Nephron progenitor cell (in vitro differentiated cells): ENCODE measurements around the gene RNASE7.

Experiments used
- DNase-seq: peaks from one replicate; pipeline ENCODE4 v3.0.0; 2021
- H3K27ac Mint-ChIP-seq: 2 replicates; pipeline ENCODE4 v1.8.0; 2021; ENCODE audit warnings: mild to moderate bottlenecking, moderate library complexity, mixed read lengths
- H3K27me3 Mint-ChIP-seq: 2 replicates; pipeline ENCODE4 v1.8.0; 2021; ENCODE audit warnings: mild to moderate bottlenecking, low read depth, mixed read lengths; ENCODE audit not compliant: poor library complexity
- H3K36me3 Mint-ChIP-seq: 2 replicates; pipeline ENCODE4 v1.8.0; 2021; ENCODE audit warnings: low read depth, mixed read lengths
- H3K4me1 Mint-ChIP-seq: 2 replicates; pipeline ENCODE4 v1.8.0; 2021; ENCODE audit warnings: mixed read lengths
- H3K4me3 Mint-ChIP-seq: 2 replicates; pipeline ENCODE4 v1.8.0; 2021; ENCODE audit warnings: mild to moderate bottlenecking, moderate library complexity, mixed read lengths
- H3K9me3 Mint-ChIP-seq: 2 replicates; pipeline ENCODE4 v1.8.0; 2021; ENCODE audit warnings: mild to moderate bottlenecking, moderate library complexity, mixed read lengths
- TF ChIP-seq, protein P1 (sequence below): fragments of 200-600 bp; sonication (generic); IDR thresholded peaks from 2 replicates; pipeline ENCODE4 v1.5.0; 2021; ENCODE audit warnings: antibody characterized with exemption

RNASE7 gene

DNA sequence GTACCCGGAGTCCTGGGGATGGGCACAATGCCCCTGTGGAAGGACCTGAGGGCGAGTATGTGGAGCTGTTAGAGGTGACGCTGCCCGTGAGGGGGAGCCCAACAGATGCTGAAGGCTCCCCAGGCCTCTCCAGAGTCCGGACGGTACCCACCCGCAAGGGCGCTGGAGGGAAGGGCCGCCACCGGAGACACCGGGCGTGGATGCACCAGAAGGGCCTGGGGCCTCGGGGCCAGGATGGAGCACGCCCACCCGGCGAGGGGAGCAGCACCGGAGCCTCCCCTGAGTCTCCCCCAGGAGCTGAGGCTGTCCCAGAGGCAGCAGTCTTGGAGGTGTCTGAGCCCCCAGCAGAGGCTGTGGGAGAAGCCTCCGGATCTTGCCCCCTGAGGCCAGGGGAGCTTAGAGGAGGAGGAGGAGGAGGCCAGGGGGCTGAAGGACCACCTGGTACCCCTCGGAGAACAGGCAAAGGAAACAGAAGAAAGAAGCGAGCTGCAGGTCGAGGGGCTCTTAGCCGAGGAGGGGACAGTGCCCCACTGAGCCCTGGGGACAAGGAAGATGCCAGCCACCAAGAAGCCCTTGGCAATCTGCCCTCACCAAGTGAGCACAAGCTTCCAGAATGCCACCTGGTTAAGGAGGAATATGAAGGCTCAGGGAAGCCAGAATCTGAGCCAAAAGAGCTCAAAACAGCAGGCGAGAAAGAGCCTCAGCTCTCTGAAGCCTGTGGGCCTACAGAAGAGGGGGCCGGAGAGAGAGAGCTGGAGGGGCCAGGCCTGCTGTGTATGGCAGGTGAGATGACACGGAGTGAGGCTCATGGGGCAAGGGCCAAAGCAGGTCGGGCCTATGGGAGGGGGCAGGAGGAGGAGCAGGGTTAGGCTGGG is 32.5 kb downstream of the RNASE7 start:
- Mint-ChIP-seq H3K9me3 (no peaks in the 10 kb centered on the region), H3K27me3 (peaks cover 3% of the 10 kb centered on the region), H3K4me3 (no peak overlapping the region), H3K27ac (no peak overlapping the region), H3K36me3 (peaks cover 53% of the 10 kb centered on the region), H3K4me1 (peaks cover 34% of the 10 kb centered on the region)
- DNase-seq, result no peak
- TF ChIP-seq, protein P1, sequence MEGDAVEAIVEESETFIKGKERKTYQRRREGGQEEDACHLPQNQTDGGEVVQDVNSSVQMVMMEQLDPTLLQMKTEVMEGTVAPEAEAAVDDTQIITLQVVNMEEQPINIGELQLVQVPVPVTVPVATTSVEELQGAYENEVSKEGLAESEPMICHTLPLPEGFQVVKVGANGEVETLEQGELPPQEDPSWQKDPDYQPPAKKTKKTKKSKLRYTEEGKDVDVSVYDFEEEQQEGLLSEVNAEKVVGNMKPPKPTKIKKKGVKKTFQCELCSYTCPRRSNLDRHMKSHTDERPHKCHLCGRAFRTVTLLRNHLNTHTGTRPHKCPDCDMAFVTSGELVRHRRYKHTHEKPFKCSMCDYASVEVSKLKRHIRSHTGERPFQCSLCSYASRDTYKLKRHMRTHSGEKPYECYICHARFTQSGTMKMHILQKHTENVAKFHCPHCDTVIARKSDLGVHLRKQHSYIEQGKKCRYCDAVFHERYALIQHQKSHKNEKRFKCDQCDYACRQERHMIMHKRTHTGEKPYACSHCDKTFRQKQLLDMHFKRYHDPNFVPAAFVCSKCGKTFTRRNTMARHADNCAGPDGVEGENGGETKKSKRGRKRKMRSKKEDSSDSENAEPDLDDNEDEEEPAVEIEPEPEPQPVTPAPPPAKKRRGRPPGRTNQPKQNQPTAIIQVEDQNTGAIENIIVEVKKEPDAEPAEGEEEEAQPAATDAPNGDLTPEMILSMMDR, result no peak

DNA sequence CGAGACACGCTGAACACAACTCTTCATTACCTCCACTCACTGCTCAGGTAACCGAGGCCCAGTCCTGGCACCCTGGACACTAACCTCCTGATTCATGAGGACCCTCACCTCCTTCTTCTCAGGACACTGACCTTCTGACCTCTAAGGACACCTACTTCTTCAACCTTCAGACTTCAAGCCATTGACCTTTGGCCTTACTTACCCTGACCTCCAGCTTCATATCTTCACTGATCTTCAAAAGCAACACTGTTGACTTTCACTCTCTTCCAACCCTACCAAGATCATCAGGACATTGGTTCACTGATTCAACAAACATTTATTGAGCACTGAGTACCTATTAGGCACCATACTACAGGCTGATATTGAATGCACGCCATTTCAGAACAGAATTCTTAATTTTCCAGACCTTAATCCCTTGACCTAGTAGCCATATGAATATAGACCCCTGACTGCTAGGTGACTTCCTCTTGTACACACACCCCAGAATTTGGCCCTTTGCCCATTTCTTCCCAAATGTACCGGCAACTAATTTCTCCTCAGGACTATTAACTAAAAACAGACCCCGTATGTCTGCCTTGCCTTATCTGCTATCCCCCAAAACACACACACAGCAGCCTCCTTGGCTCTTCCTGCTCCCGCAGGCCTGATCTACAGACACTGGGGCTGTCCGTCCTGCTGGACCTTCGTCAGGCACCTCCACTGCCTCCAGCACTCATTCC is 33.7 kb downstream of the RNASE7 start:
- no peak for DNase-seq
- peaks cover 3% of the 10 kb centered on the region for H3K27me3 Mint-ChIP-seq
- H3K9me3 Mint-ChIP-seq, result no peaks in the 10 kb centered on the region
- peaks cover 31% of the 10 kb centered on the region for H3K4me1 Mint-ChIP-seq
- TF ChIP-seq, protein P1, result no peak
- no peak overlapping the region for H3K27ac Mint-ChIP-seq
- peaks cover 62% of the 10 kb centered on the region for H3K36me3 Mint-ChIP-seq
- no peak overlapping the region for H3K4me3 Mint-ChIP-seq

DNA sequence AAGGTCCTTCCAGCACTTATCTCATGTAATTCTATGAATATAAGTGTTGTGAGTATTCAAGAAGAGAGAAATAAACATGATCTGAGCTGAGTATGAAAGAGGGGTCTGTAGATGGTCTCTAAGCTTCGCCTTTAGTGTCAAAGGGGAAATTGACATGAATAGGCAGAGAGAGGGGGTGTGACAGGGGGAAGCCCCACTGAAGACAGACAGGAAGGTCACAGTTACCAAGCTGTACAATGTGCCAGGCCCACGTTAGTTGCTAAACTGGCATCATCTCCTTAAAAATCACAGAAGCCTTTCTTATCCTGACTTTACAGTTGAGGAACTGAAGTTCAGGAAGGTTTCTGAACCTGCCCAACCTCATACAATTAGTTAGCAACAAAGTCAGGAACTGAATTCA is 35.5 kb downstream of the RNASE7 start:
- Mint-ChIP-seq H3K27ac (no peak overlapping the region), H3K4me3 (no peak overlapping the region), H3K9me3 (no peaks in the 10 kb centered on the region)

DNA sequence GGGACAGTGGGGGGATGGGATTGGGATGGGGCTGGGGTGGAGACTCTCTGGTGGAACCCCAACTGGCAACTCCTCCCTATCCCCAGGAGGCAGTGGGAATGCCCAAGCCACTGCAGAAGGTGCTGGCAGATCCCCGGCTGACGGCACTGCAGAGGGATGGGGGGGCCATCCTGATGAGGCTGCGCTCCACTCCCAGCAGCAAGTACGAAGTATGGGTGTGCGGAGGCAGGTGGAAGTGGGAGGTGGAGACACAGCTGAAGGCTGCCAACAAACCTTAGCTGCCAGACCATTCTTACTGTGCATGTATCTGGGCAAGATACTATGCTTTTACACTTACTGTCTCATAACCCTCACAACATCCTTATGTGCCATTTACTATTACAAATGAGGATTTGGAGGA is 36.1 kb downstream of the RNASE7 start:
- Mint-ChIP-seq H3K27ac (no peak overlapping the region), H3K27me3 (peaks cover 3% of the 10 kb centered on the region), H3K9me3 (no peaks in the 10 kb centered on the region), H3K36me3 (peaks cover 76% of the 10 kb centered on the region), H3K4me3 (no peak overlapping the region), H3K4me1 (peaks cover 11% of the 10 kb centered on the region)
- no peak for DNase-seq
- TF ChIP-seq, protein P1, result no peak

More for the DNA sequence above, 35.5 kb downstream of the RNASE7 start:
- DNase-seq, result no peak
- TF ChIP-seq, protein P1, result no peak
- Mint-ChIP-seq H3K4me1 (peaks cover 17% of the 10 kb centered on the region), H3K36me3 (peaks cover 73% of the 10 kb centered on the region), H3K27me3 (peaks cover 3% of the 10 kb centered on the region)

DNA sequence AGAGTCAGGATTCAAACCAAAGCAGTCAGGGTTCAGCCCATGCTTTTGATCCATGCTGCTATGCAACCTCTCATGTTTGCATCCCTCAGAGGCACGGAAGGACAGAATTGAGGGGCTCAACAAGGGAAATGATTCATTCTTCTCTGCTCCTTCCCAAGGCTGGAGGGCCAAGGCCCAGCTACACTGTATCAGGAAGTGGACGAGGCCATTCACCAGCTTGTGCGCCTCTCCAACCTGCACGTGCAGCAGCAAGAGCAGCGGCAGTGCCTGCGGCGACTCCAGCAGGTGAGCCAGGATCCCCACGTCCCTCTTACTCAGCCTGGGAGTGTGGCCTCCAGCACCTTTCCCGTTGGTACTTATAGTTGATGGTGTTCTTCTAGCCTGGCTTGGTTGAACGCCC is 36.6 kb downstream of the RNASE7 start:
- H3K9me3 Mint-ChIP-seq, result no peaks in the 10 kb centered on the region
- H3K27ac Mint-ChIP-seq, result no peak overlapping the region
- H3K36me3 Mint-ChIP-seq, result peaks cover 73% of the 10 kb centered on the region
- H3K4me3 Mint-ChIP-seq, result no peak overlapping the region
- H3K27me3 Mint-ChIP-seq, result peaks cover 3% of the 10 kb centered on the region
- H3K4me1 Mint-ChIP-seq, result peaks cover 6% of the 10 kb centered on the region
- DNase-seq, result no peak
- TF ChIP-seq, protein P1, result no peak
